CD4-positive, alpha-beta memory T cell (primary cell): ENCODE data around the gene SLC15A3. TPM values are rescaled to one million over a fixed set of nuclear protein-coding genes. Genes with fewer than 3 reads are reported as not detected.

Source experiments
- CTCF ChIA-PET: fragments of 350-600 bp; sonication (Branson Sonifier 250); formaldehyde crosslinking; loops from one replicate; lab custom pipeline; 2021; ENCODE audit warnings: inconsistent platforms; ENCODE audit not compliant: partially characterized antibody; lab: Charles Lee
- POLR2A ChIA-PET: fragments of 350-600 bp; sonication (Branson Sonifier 250); formaldehyde crosslinking; loops from one replicate; lab custom pipeline; 2021; ENCODE audit not compliant: partially characterized antibody; lab: Charles Lee
- DNase-seq, 5 donors: peaks; one replicate each; pipeline versions ENCODE4 v3.0.0 to v3.0.0-alpha.2; 2020 to 2022; ENCODE audit warnings: mixed read lengths in 1 of 5
- H3K27ac ChIP-seq: one replicate; pipeline ENCODE4 v1.7.0; 2013; ENCODE audit warnings: low read depth, low read length
- H3K27me3 ChIP-seq: 2 replicates; pipeline ENCODE4 v1.7.0; 2013; ENCODE audit warnings: mild to moderate bottlenecking, low read length, moderate library complexity; ENCODE audit not compliant: insufficient read depth
- H3K36me3 ChIP-seq: 2 replicates; pipeline ENCODE4 v1.7.0; 2013; ENCODE audit warnings: mild to moderate bottlenecking, low read length, moderate library complexity; ENCODE audit not compliant: insufficient read depth
- H3K4me1 ChIP-seq: 2 replicates; pipeline ENCODE4 v1.7.0; 2013; ENCODE audit warnings: mild to moderate bottlenecking, low read length, moderate library complexity; ENCODE audit not compliant: insufficient read depth
- H3K4me3 ChIP-seq, 2 donors: one replicate each; pipeline ENCODE4 v1.7.0; 2013; ENCODE audit warnings: low read length in 2 of 2, mild to moderate bottlenecking in 1 of 2
- H3K9me3 ChIP-seq, 2 donors: one replicate each; pipeline ENCODE4 v1.7.0; 2013; ENCODE audit warnings: low read length in 2 of 2, control low read depth in 1 of 2; ENCODE audit not compliant: control insufficient read depth in 1 of 2
- H3K27ac Mint-ChIP-seq, 7 donors: one replicate each; pipeline ENCODE4 v1.8.0; 2020 to 2021; ENCODE audit warnings: mixed read lengths in 7 of 7, mild to moderate bottlenecking in 6 of 7, inconsistent platforms in 3 of 7, moderate library complexity in 3 of 7
- H3K27me3 Mint-ChIP-seq, 2 donors: one replicate each; pipeline ENCODE4 v1.8.0; 2020 to 2021; ENCODE audit warnings: mixed read lengths in 2 of 2
- H3K36me3 Mint-ChIP-seq, 2 donors: one replicate each; pipeline ENCODE4 v1.8.0; 2020 to 2021; ENCODE audit warnings: mixed read lengths in 2 of 2, inconsistent platforms in 1 of 2, mild to moderate bottlenecking in 1 of 2
- H3K4me1 Mint-ChIP-seq, 4 donors: one replicate each; pipeline ENCODE4 v1.8.0; 2020 to 2021; ENCODE audit warnings: mixed read lengths in 4 of 4, mild to moderate bottlenecking in 1 of 4
- H3K4me3 Mint-ChIP-seq, 8 donors: one replicate each; pipeline ENCODE4 v1.8.0; 2020 to 2021; ENCODE audit warnings: mixed read lengths in 8 of 8, mild to moderate bottlenecking in 7 of 8, moderate library complexity in 6 of 8, inconsistent platforms in 3 of 8
- H3K9me3 Mint-ChIP-seq, 8 donors: one replicate each; pipeline ENCODE4 v1.8.0; 2020 to 2021; ENCODE audit warnings: mixed read lengths in 8 of 8, mild to moderate bottlenecking in 5 of 8, inconsistent platforms in 3 of 8, moderate library complexity in 1 of 8
- intact Hi-C: fragments of 100-400 bp; cut with micrococcal nuclease; formaldehyde crosslinking; loops from one replicate; pipeline ENCODE4 v1.15.1; 2023
- polyA plus RNA-seq, 2 donors: library from polyadenylated mRNA; unstranded; fragments of 300-500 nt; fragmentation: Illumina TruSeq; gene quantifications; one replicate each; pipeline ENCODE4 v1.2.3, GENCODE V29; 2021
- total RNA-seq, 2 experiments: library from RNA; stranded (reverse); gene quantifications; one replicate each; pipeline ENCODE4 v1.2.3, GENCODE V29; 2021

The SLC15A3 gene
- total and polyA plus RNA-seq, 4 experiments from 2014 or later: 0.29 to 5.4 (median 4.6) TPM; not detected in 1

GRCh38 chr11:60929764-60930163 is 22.2 kb downstream of the SLC15A3 start:
- H3K27ac Mint-ChIP-seq: no peak overlapping the region
- DNase-seq: no peak
- ChIA-PET CTCF (no interaction called here), POLR2A (interaction anchor here (0.5 to 1.0 kb wide), 2 partner anchors 8 to 11 kb away, joined by 3 read pairs; no protein-coding TSS in a partner anchor)
- Histone ChIP-seq H3K27ac (no peak overlapping the region), H3K36me3 (no peaks in the 10 kb centered on the region), H3K27me3 (peaks cover 5% of the 10 kb centered on the region), H3K4me1 (peaks cover 9% of the 10 kb centered on the region), H3K9me3 (no peaks in the 10 kb centered on the region), H3K4me3 (no peak overlapping the region)
- intact Hi-C loops: no loop called here
- H3K4me3 Mint-ChIP-seq: no peak overlapping the region
- no peaks in the 10 kb centered on the region for H3K9me3 Mint-ChIP-seq
- H3K36me3 Mint-ChIP-seq: no peaks in the 10 kb centered on the region
- H3K4me1 Mint-ChIP-seq: peaks cover 0 to 12% (median 4%) of the 10 kb centered on the region in 4 donors
- peaks cover 7 to 11% of the 10 kb centered on the region in 2 donors for H3K27me3 Mint-ChIP-seq

DNA sequence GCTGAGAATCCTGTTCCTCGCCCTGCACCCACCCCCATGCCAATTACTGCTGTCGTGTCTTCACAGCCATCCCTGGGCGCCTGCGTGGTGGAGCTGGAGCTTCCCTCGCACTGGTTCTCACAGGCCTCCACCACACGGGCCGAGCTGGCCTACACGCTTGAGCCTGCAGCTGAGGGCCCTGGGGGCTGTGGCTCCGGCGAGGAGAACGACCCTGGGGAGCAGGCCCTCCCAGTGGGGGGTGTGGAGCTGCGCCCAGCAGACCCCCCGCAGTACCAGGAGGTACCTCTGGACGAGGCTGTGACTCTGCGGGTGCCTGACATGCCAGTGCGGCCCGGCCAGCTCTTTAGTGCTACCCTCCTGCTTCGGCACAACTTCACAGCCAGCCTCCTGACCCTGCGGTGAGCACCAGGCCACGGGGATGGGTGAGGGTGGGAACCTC is 23.4 kb downstream of the SLC15A3 start:
- Mint-ChIP-seq H3K27me3 (peaks cover 7% of the 10 kb centered on the region in 2 donors), H3K4me3 (no peak overlapping the region), H3K27ac (no peak overlapping the region), H3K4me1 (peaks cover 3 to 18% (median 8%) of the 10 kb centered on the region in 4 donors), H3K9me3 (no peaks in the 10 kb centered on the region), H3K36me3 (no peaks in the 10 kb centered on the region)
- intact Hi-C loops: no loop called here
- no peak overlapping the region for H3K4me3 ChIP-seq
- DNase-seq: no peak
- no peaks in the 10 kb centered on the region for H3K9me3 ChIP-seq
- no peak overlapping the region for H3K27ac ChIP-seq
- ChIA-PET CTCF (no interaction called here), POLR2A (interaction anchor here (0.6 kb wide), 1 partner anchor 19 kb away, joined by 3 read pairs; no protein-coding TSS in a partner anchor)
- peaks cover 17% of the 10 kb centered on the region for H3K4me1 ChIP-seq
- no peaks in the 10 kb centered on the region for H3K36me3 ChIP-seq
- peaks cover 11% of the 10 kb centered on the region for H3K27me3 ChIP-seq

- H3K4me3 Mint-ChIP-seq: no peak overlapping the region
- H3K27me3 ChIP-seq: peaks cover 11% of the 10 kb centered on the region
- H3K36me3 Mint-ChIP-seq: peaks cover 5 to 9% of the 10 kb centered on the region in 2 donors
- H3K36me3 ChIP-seq: peaks cover 5% of the 10 kb centered on the region
- no peak overlapping the region for H3K4me3 ChIP-seq
- CTCF ChIA-PET: no interaction called here
- POLR2A ChIA-PET: no interaction called here
- H3K27me3 Mint-ChIP-seq: peaks cover 7 to 9% of the 10 kb centered on the region in 2 donors
- no peaks in the 10 kb centered on the region for H3K9me3 ChIP-seq
- no peaks in the 10 kb centered on the region for H3K9me3 Mint-ChIP-seq
- peaks cover 20% of the 10 kb centered on the region for H3K4me1 ChIP-seq
- H3K27ac ChIP-seq: no peak overlapping the region
- intact Hi-C loops: no loop called here
- H3K27ac Mint-ChIP-seq: no peak overlapping the region
- H3K4me1 Mint-ChIP-seq: peaks cover 3 to 23% (median 10%) of the 10 kb centered on the region in 4 donors
- DNase-seq: no peak
Observed at GRCh38 chr11:60927600-60927999, 24.4 kb downstream of the SLC15A3 start.

DNA sequence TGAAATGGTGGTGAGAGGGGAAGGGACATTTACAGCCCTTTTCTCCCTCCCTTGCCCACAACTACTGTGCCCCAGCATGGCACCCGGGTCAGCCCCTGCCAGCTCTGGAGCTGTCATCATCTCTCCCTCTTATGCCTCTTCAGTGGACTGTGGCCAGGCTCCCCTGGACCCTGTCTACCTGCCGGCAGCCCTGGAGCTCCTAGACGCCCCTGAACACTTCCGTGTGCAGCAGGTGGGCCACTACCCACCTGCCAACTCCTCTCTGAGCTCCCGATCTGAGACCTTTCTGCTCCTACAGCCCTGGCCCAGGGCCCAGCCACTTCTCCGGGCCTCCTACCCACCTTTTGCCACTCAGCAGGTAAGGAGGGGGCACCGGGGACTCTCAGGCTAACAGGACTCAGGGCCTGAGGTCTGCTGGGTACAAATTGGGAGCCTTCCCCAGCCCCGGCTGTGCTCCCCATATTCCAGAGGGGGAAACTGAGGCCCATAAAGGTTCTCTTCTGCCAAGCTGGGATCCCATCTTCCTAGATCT is 24.8 kb downstream of the SLC15A3 start:
- H3K36me3 ChIP-seq: peaks cover 10% of the 10 kb centered on the region
- H3K27ac Mint-ChIP-seq: no peak overlapping the region
- H3K4me3 ChIP-seq: no peak overlapping the region
- H3K9me3 Mint-ChIP-seq: no peaks in the 10 kb centered on the region
- intact Hi-C loops: no loop called here
- H3K4me3 Mint-ChIP-seq: peak overlapping the region in 1 of 8 donors; percentile 15
- no peak overlapping the region for H3K27ac ChIP-seq
- peaks cover 20% of the 10 kb centered on the region for H3K4me1 ChIP-seq
- H3K27me3 ChIP-seq: peaks cover 11% of the 10 kb centered on the region
- DNase-seq: no peak
- H3K36me3 Mint-ChIP-seq: peaks cover 9 to 13% of the 10 kb centered on the region in 2 donors
- peaks cover 7 to 13% of the 10 kb centered on the region in 2 donors for H3K27me3 Mint-ChIP-seq
- peaks cover 5 to 23% (median 13%) of the 10 kb centered on the region in 4 donors for H3K4me1 Mint-ChIP-seq
- H3K9me3 ChIP-seq: no peaks in the 10 kb centered on the region
- CTCF ChIA-PET: no interaction called here
- POLR2A ChIA-PET: no interaction called here

DNA sequence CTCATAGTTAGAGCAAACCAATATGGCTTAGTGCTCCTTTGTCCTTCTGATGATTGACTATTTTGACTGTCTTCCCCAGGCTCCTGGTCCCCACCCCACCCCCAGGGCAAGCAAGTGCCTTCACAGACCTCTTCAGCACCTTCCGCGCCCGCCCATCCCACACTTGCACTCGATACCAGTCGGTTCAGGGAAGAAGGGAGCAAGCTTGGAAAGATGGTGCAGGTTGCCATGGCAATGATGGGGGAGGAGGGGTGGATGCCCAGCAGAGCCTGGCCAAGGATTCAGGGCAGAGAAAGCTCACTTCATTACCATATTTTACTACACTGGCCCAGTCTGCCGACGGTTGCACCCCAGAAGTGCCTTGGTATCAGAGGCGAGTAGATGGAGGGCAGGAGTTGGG is 25.5 kb downstream of the SLC15A3 start:
- CTCF ChIA-PET: interaction anchor here (1.6 kb wide), 1 partner anchor 11 kb away, joined by 3 read pairs; no protein-coding TSS in a partner anchor
- Mint-ChIP-seq H3K4me3 (peak overlapping the region in 1 of 8 donors; percentile 5), H3K36me3 (peaks cover 14 to 20% of the 10 kb centered on the region in 2 donors), H3K27me3 (peaks cover 6 to 13% of the 10 kb centered on the region in 2 donors), H3K27ac (no peak overlapping the region), H3K9me3 (no peaks in the 10 kb centered on the region), H3K4me1 (peaks cover 5 to 23% (median 13%) of the 10 kb centered on the region in 4 donors)
- intact Hi-C loops: no loop called here
- H3K27ac ChIP-seq: no peak overlapping the region
- POLR2A ChIA-PET: no interaction called here
- no peak overlapping the region for H3K4me3 ChIP-seq
- DNase-seq: no peak
- H3K4me1 ChIP-seq: peaks cover 20% of the 10 kb centered on the region
- no peaks in the 10 kb centered on the region for H3K9me3 ChIP-seq
- peaks cover 16% of the 10 kb centered on the region for H3K36me3 ChIP-seq
- H3K27me3 ChIP-seq: peaks cover 11% of the 10 kb centered on the region

DNA sequence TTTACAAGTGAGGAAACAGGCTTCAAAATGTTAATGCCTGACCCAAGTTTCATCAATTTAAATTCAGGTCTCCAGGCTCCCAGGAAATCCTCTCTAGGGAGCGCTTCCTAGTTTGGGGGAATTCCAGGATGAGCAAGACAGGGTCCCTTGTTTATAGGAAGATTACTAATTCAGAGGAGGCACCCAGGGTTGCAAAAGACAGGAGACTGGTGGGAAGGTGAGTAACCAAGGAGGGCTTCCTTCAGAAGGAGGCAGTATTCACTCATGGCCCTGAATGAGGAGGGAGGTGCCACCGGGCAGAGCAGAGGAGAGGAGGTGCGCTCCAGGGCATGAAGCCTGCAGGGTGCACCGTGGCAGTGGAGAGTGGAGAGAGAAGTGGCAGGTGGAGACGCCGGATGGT is 26.1 kb downstream of the SLC15A3 start:
- Histone ChIP-seq H3K9me3 (no peaks in the 10 kb centered on the region), H3K4me1 (peaks cover 20% of the 10 kb centered on the region), H3K27me3 (peaks cover 11% of the 10 kb centered on the region), H3K4me3 (no peak overlapping the region), H3K27ac (no peak overlapping the region), H3K36me3 (peaks cover 22% of the 10 kb centered on the region)
- intact Hi-C loops: no loop called here
- Mint-ChIP-seq H3K9me3 (no peaks in the 10 kb centered on the region), H3K36me3 (peaks cover 21 to 26% of the 10 kb centered on the region in 2 donors), H3K27ac (peak overlapping the region in 1 of 7 donors; percentile 46), H3K27me3 (peaks cover 4 to 13% of the 10 kb centered on the region in 2 donors), H3K4me1 (peaks cover 5 to 23% (median 13%) of the 10 kb centered on the region in 4 donors), H3K4me3 (peak overlapping the region in 6 of 8 donors; percentile 13 to 53 (median 36))
- CTCF ChIA-PET: interaction anchor here (1.6 kb wide), 1 partner anchor 10 kb away, joined by 3 read pairs; no protein-coding TSS in a partner anchor
- no peak for DNase-seq
- POLR2A ChIA-PET: no interaction called here
